HFFc6 (cell line): ENCODE results near the gene COPRS. TPM values are rescaled to one million over a fixed set of nuclear protein-coding genes. Genes with fewer than 3 reads are reported as not detected.
A peak's percentile ranks its signal among the peaks of the same experiment; 100 is the strongest.

Source experiments
- DNase-seq: peaks from one replicate; pipeline ENCODE4 v3.0.0-alpha.2; 2018
- H3K27ac Mint-ChIP-seq: 2 replicates; pipeline ENCODE4 v1.8.0; 2020; ENCODE audit warnings: mild to moderate bottlenecking, mixed read lengths
- H3K27me3 Mint-ChIP-seq: 2 replicates; pipeline ENCODE4 v1.8.0; 2021; ENCODE audit warnings: mild to moderate bottlenecking, moderate library complexity, mixed read lengths; ENCODE audit not compliant: insufficient read depth
- H3K36me3 Mint-ChIP-seq: 2 replicates; pipeline ENCODE4 v1.8.0; 2021; ENCODE audit warnings: low read depth, mixed read lengths
- H3K4me1 Mint-ChIP-seq: 2 replicates; pipeline ENCODE4 v1.8.0; 2020; ENCODE audit warnings: low read depth, mixed read lengths
- H3K4me3 Mint-ChIP-seq: 2 replicates; pipeline ENCODE4 v1.8.0; 2020; ENCODE audit warnings: mild to moderate bottlenecking, moderate library complexity, mixed read lengths
- H3K9me3 Mint-ChIP-seq: 2 replicates; pipeline ENCODE4 v1.8.0; 2020; ENCODE audit warnings: mild to moderate bottlenecking, mixed read lengths
- total RNA-seq, 6 experiments: library from RNA; stranded (reverse); fragmentation: NEBNext Ultra II Directional; extraction: Animal tissue kit (Norgen Biotek cat#: 25700); gene quantifications; 2 replicates in 1 of 6; 3 replicates in 5 of 6; pipeline ENCODE4 v1.2.3, GENCODE V29; 2021
- TF ChIP-seq, protein P1 (sequence below): fragments of 200-600 bp; sonication (generic); IDR thresholded peaks from 2 replicates; pipeline ENCODE4 v1.5.0; 2021; ENCODE audit warnings: antibody characterized with exemption, mild to moderate bottlenecking

Gene COPRS
- total RNA-seq, 6 experiments from 2014 or later = 109 to 125 (median 117) TPM

DNA sequence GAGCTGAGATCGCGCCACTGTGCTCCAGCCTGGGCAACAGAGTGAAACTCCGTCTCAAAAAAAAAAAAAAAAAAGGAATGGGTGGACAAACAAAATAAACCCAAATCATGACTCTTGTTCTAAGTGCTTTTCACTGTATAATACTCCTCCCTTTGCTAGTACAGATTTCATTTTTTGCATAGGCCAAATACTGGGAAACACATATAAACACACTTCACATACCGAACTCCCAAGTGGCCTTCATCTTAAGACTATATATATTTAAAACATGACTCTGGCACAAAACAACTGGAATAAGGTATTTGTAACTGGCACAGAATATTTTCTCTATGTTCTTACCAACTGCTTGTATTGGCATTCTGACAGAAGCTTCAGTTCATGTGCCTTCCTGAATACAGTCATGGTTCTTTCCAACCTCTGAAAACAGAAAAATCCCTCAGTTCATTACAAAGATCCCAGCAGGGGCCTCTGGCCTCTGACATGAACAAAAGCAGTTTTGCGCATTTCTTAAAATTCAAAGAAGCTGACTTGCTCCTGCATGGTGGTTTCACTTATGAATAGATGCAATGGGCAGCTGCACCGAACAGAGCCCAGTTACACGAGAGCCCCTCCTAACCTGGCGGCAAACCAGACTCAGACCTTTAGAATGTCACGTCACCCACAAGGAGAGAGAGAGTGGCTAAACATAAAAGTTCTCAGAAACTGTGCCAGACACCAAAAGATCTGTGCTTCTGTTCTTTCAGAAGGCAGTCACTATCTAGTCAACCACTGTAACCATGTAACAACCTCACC, 19.1 kb upstream of the COPRS start:
- Mint-ChIP-seq H3K27me3 (no peaks in the 10 kb centered on the region; the same call in 1 of the 2 replicates), H3K4me1 (no peaks in the 10 kb centered on the region), H3K27ac (no peak overlapping the region; the same call in 1 of the 2 replicates), H3K9me3 (no peaks in the 10 kb centered on the region), H3K4me3 (no peak overlapping the region), H3K36me3 (peaks cover 30% of the 10 kb centered on the region)
- TF ChIP-seq, protein P1, sequence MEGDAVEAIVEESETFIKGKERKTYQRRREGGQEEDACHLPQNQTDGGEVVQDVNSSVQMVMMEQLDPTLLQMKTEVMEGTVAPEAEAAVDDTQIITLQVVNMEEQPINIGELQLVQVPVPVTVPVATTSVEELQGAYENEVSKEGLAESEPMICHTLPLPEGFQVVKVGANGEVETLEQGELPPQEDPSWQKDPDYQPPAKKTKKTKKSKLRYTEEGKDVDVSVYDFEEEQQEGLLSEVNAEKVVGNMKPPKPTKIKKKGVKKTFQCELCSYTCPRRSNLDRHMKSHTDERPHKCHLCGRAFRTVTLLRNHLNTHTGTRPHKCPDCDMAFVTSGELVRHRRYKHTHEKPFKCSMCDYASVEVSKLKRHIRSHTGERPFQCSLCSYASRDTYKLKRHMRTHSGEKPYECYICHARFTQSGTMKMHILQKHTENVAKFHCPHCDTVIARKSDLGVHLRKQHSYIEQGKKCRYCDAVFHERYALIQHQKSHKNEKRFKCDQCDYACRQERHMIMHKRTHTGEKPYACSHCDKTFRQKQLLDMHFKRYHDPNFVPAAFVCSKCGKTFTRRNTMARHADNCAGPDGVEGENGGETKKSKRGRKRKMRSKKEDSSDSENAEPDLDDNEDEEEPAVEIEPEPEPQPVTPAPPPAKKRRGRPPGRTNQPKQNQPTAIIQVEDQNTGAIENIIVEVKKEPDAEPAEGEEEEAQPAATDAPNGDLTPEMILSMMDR = no peak
- no peak for DNase-seq

DNA sequence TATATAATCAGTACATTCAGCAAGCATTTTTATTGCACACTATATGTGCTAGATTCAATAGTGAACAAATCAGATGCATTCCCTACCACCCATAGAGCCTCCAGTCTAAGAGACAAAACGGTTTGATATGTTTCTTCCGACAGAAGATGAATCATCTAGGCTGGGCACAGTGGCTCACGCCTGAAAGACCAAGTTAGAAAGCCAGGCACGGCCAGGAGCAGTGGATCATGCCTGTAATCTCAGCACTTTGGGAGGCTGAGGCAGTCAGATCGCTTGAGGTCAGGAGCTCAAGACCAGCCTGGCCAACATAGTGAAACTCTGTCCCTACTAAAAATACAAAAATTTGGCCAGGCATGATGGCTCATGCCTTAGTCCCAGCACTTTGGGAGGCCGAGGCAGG, 18.3 kb upstream of the COPRS start:
- H3K36me3 Mint-ChIP-seq = peaks cover 32% of the 10 kb centered on the region
- no peak for DNase-seq
- no peaks in the 10 kb centered on the region for H3K4me1 Mint-ChIP-seq
- no peak overlapping the region for H3K4me3 Mint-ChIP-seq
- no peaks in the 10 kb centered on the region for H3K9me3 Mint-ChIP-seq
- no peaks in the 10 kb centered on the region; the same call in 1 of the 2 replicates for H3K27me3 Mint-ChIP-seq
- H3K27ac Mint-ChIP-seq = no peak overlapping the region
- TF ChIP-seq, protein P1 = no peak

DNA sequence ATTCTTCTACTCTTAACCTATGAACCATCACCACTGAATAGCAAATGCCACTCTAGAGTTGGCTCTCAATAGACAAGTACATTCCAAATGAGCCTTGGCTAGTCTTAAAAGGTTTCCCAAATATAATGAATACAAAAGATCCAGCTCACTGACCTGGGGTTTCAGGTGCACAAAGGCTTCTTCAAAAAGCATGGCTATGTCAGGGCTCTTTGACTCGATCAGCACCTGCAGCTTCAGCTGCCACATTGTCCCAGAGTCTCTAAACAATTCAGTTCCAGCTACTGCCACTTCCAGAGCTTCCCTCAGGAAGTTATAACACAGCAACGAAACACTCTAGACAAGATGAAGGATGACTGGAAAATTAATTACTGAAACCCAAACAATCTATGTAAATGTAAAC, 16.0 kb upstream of the COPRS start:
- no peaks in the 10 kb centered on the region for H3K9me3 Mint-ChIP-seq
- peaks cover 3% of the 10 kb centered on the region for H3K4me1 Mint-ChIP-seq
- H3K36me3 Mint-ChIP-seq = peaks cover 35% of the 10 kb centered on the region
- H3K4me3 Mint-ChIP-seq = no peak overlapping the region
- no peak for DNase-seq
- no peak overlapping the region for H3K27ac Mint-ChIP-seq
- TF ChIP-seq, protein P1 = no peak
- H3K27me3 Mint-ChIP-seq = no peaks in the 10 kb centered on the region; the same call in 1 of the 2 replicates

DNA sequence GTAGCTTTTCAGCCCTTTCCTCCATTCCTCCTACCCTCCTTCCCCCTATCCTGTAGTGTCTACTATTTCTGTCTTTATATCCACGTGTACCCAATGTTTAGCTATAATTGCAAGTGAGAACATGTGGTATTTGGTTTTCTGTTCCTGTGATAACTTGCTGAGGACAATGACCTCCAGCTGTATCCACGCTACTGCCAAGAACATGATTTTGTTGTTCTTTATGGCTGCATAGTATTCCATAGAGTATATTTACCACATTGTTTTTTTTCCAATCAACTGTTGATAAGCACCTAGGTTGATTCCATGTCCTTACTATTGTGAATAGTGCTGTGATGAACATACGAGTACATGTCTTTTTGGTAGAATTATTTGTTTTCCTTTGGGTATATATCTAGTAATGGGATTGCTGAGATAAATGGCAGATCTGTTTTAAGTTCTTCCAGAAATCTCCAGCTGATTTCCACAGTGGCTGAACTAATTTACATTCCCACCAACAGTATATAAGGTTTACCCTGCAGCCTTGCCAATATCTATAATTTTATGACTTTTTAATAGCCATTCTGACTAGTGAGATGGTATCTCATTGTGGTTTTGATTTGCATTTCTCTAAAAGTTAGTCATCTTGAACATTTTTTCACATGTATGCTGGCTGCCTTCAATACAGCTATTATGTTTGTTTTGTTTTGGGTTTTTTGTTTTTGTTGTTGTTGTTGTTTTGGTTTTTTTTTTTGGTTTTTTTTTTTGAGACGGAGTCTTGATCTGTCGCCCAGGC, 10.9 kb upstream of the COPRS start:
- H3K27ac Mint-ChIP-seq = peak overlapping the region; percentile 8; the same call in 1 of the 2 replicates
- peaks cover 34% of the 10 kb centered on the region for H3K36me3 Mint-ChIP-seq
- peaks cover 15% of the 10 kb centered on the region for H3K4me1 Mint-ChIP-seq
- TF ChIP-seq, protein P1 = no peak
- H3K27me3 Mint-ChIP-seq = no peaks in the 10 kb centered on the region
- H3K9me3 Mint-ChIP-seq = no peaks in the 10 kb centered on the region
- H3K4me3 Mint-ChIP-seq = no peak overlapping the region
- DNase-seq = peak; percentile 60

DNA sequence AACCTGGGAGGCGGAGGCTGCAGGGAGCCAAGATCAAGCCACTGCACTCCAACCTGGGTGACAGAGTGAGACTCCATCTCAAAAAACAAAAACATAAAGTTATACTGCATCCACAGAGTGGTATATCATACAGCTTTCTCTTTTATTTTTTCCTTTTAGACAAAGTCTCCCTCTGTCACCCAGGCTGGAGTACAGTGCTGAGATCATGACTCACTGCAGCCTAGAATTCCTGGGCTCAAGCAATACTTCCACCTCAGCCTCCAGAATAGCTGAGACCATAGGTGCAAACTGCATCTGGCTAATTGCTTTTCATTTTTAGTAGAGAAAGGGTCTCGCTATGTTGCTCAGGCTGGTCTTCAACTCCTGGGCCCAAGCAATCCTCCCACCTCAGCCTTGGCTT, 10.0 kb upstream of the COPRS start:
- Mint-ChIP-seq H3K36me3 (peaks cover 37% of the 10 kb centered on the region), H3K4me3 (no peak overlapping the region), H3K9me3 (no peaks in the 10 kb centered on the region), H3K27ac (no peak overlapping the region; the same call in 1 of the 2 replicates), H3K4me1 (peaks cover 15% of the 10 kb centered on the region), H3K27me3 (no peaks in the 10 kb centered on the region)
- DNase-seq = peak; percentile 16
- TF ChIP-seq, protein P1 = no peak
